LoVo (cell line): Measurements from ENCODE around the gene TMEM170A.
"Not testable (repeated sequence)": the region's sequence is repeated elsewhere in the genome, so short reads cannot be mapped to it uniquely, and the experiment has no call there.

Experiments
- DNase-seq: peaks from one replicate; pipeline ENCODE4 v3.0.0-alpha.2; 2016; ENCODE audit warnings: low spot score

The TMEM170A gene

GRCh38 chr16:75452464-75453190 is 11.9 kb downstream of the TMEM170A start:
- DNase-seq: no peak

DNA sequence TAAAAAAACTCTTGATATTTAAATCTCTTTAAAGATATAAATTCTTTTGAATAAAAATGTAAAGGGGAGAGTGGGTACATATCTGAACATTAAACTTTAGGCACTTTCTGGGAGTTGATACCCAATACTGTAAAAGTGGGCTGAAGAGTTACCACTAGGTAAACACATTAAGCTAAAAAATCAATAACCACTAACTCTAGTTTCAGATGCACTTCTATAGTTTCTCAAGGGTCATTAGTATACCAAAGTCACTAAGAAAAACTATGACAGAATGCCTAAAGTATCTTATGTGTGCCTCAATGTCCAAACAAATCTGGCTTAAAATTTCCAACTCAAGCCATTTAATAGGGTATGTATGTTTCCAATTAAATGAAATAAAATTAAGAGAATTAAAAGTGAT is 18.1 kb downstream of the TMEM170A start:
- DNase-seq: no peak

DNA sequence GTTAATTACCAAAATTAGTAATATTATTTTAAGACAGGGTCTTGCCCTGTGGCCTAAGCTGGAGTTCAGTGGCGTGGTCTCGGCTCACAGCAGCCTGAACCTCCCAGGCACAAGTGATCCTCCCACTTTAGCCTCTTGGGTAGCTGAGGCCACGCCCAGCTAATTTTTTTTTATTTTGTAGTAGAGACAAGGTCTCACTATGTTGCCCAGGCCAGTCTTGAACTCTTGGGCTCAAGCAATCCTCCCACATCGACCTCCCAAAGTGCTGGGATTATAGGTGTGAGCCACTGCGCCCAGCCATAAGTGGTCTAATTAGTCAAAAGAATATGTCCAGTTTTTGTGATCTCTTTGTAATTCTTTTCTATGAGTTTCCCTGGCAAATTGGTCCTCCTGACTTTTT is 19.2 kb downstream of the TMEM170A start:
- no peak for DNase-seq

DNA sequence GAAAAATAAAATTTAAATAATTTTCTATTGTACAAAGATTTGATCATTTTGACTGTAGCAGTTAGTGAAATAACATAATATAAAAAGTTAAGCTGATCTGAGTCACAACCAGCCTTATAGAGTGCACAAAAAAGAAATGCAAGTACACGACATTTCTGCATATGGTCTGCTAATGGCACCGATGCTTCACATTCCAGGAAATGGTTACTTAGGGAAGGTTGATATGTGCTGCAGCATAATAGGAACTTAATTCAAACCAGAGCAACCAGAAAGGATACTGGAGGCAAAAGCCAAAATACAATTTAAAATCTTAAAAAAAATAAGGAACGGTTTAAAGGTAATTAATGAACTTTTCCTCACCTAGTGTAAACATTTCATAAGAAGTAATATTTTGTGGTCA is 21.2 kb downstream of the TMEM170A start:
- no peak for DNase-seq

GRCh38 chr16:75433732-75434413 is 30.6 kb downstream of the TMEM170A start:
- peak; percentile 84 for DNase-seq

DNA sequence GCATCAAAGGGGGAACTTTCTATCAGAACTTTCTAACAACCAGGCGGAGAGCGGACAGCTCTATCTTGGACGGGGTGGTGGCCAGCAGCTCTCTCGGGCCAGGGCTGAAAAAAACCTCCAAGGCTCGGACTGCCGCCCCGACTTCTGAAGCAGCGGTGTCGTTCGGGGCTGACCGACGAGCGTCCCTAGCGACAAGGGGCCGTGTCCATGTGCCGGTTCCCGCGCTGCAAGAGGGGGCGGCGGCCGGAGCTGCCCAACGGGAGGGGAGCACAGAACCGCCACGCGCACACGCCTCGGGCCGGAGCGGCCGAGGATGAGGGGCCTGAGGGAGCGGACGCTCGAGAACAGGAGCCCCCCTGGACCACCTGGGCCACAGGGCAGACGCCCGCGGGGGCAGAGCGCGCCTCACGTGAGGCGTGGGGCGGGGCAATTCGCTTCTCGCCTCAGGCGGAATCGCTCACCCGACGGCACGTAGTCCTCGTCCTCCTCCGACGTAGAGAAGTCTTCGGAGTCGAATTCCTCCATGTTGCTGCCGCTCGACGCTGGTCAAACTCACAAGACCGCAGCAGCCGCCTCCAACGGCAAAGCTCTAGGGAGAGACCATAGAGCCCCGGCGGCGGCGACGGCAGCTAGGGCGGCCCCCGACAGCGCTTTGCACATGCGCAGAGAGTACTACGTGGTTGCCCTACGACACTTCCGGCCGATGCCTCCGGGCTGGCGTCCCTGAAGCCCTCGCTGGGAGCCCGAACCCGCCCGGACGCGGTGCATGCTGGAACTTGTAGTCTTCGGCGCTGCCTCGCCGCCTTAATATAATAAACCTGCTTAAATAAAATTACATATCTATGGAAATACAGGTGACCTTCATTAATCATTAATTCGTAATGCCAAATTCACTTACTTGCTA is 31.4 kb downstream of the TMEM170A start, which contains the start of gene CFDP1:
Gene CFDP1, minus strand, starts transcription at position 676 of the 904 bp plus-strand sequence. Its CDS starts 151 bp downstream, at position 525.
- peak; percentile 97 for DNase-seq

DNA sequence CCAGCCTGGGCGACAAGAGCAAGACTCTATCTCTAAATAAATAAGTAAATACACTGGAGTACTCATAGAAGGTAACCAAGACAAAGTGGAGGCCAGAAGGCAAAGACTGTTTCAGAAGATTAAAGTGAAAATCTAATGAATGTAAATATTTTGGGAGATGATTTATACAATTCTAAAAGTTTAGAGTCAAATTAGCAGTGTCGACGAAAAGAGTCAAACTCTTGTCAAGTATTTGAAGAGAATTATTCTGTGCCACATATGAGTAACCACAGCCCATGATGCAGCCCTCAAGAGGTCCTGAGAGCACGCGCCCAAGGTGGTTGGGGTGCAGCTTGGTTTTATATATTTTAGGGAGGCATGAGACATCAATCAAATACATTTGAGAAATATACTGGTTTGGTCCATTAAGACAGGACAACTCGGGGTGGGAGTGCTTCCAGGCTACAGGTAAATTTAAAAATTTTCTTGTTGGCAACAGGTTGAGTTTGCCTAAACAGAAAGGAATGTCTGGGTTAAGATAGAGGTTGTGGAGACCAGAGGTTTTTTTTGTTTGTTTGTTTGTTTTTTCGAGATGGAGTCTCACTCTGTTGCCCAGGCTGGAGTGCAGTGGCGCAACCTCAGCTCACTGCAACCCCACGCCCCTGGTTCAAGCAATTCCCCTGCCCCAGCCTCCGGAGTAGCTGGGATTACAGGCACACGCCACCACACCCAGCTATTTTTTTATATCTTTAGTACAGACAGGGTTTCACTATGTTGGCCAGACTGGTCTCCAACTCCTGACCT is 34.7 kb downstream of the TMEM170A start:
- no peak for DNase-seq

DNA sequence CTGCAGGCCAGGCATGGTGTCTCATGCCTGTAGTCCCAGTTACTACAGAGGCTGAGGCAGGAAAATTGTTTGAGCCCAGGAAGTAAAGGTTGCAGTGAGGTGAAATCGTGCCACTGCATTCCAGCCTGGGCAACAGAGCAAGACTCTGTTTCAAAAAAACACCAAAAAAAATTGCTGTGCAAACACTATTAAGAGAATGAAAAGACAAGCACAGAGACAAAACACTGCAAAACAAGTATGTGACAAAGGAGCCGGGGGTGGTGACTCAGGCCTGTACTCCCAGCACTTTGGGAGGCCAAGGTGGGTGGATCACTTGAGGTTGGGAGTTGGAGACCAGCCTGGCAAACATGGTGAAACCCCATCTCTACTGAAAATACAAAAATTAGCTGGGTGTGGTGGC is 38.0 kb downstream of the TMEM170A start:
- DNase-seq: not testable (repeated sequence)

GRCh38 chr16:75424105-75424762 is 40.3 kb downstream of the TMEM170A start:
- DNase-seq: not testable (repeated sequence)

GRCh38 chr16:75423723-75424104 is 40.8 kb downstream of the TMEM170A start:
- DNase-seq: no peak

DNA sequence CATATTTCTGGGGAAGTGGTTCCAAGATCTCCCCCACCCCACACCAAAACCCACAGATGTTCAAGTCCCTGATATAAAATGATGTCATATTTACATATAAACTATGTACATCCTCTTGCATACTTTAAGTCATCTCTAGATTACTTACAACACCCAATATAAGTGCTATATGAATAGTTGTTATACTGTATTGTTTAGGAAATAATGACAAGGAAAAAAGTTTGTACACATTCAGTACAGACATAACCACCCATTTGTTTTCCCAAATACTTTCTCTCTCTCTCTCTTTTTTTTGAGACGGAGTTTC is 42.7 kb downstream of the TMEM170A start:
- DNase-seq: no peak

DNA sequence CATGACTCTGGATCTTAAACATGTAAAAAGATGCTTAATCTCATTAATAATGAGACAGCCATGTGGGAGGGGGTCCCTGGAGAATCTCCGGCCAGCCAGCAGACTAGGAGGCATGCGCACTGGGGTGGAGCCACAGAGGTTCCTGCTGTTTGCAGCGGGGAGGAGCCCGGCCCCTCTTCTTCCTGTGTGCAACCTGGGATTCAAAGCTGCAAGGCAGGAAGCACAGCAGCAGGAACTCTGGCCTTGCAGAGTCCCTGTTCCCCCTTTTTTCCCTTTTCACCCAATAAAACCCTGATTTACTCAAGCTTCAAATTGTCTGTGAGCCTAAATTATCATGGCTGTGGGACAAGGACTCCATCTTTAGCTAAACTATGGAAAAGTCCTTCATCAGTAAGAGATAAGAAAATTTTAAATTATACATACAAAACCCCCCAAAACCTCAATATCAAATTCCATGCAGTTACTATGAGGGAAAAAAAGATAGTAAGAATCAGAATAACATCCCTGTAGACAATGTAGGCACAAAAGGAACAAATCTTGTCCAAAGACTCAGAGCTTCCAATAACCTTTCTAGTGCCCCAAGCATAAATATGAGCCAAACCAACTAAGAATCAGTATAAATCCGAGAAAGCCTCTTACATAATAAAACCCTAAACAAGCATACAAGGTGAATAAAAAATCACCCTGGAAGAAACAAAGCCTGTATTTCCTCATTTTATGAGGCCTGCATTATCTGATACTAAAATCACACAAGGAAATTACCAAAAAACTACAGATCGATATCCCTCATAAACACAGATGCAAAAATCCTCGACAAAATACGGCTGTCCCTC is 43.3 kb downstream of the TMEM170A start:
- no peak for DNase-seq

DNA sequence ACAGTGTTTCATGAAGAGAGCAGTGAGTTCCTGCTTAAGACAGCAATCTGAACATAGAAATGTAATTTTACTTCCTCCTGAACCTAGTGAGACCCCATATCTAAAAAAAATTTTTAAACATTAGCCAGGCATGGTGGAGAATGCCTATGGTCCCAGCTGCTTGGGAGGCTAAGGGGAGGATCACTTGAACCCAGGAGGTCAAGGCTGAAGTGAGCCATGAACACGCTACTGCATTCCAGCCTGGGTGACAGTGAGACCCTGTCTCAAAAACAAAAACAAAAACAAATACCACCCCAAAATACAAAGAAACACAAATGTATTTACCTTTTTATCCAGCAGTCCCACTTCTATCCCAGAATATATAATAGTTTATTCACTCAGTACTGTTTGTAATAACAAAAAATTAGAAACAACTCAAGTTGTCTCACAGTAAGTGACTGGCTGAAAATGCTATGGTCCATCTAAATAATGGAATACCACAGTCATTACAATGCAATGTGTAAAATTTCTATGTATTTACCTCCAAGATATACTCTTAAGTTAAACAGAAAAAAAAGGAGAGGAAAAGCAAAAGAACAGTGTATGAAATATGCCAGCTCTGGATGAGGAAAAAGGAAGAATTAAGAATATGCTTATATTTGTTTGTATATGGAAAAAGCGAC is 47.5 kb downstream of the TMEM170A start:
- no peak for DNase-seq

GRCh38 chr16:75415169-75415905 is 49.2 kb downstream of the TMEM170A start:
- DNase-seq: no peak

DNA sequence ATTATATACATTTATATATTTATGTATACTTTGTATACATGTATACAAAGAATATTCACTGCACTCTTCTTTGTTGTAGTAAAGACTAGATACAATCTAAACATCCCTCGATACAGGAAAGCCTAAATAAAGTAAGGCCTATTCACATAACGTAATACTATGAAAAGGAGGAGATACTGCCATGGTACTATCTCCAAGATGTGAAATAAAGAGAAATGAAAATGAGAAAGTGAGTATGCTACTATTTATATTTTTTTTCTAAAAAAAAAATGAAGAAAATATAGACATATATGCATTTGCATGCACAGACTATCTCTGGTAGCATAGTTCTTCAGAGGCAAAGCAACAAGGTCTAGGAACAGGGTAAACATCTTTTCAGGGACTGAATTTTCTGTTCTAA is 50.5 kb downstream of the TMEM170A start:
- no peak for DNase-seq

DNA sequence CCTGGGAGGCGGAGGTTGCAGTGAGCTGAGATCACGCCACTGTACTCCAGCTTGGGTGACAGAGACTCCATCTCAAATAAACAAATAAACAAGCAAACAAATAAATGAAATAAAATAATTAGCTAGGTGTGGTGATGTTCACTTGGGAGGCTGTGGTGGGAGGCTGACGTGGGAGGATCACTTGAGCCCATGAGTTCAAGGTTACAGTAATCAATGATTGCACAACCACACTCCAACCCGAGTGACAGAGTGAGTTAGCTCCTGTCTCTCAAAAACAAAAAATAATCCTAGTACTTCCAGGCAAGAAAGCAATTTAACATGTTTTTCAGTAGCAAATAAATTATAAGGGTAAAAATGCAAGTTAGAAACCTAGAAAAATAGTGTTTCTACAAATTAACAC is 57.5 kb downstream of the TMEM170A start:
- DNase-seq: no peak

DNA sequence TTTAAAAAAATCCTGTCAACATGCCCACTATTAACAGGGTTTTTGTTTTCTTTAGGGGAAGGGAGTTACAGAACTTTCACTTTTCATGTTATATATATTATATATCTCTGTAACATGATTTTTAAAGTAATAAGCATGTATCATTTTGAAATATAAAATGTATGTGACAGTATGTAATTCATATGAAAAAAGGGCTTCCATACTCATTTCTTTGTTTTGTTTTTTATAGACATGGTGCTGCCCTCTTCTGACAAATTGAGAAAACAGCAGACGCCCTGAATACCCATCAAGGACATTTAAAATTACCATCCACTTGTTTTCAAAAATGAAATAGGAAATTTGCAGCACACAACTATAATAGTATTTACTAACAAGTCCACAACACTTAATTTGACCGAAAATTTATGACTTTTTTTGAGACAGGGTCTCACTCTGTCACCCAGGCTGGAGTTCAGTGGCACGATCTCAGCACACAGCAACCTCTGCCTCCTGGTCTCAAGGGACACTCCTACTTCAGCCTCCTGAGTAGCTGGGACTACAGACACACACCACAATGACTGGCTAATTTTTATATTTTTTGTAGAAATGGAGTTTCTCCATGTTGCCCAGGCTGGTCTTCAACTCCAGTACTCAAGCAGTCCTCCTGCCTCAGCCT is 61.5 kb downstream of the TMEM170A start:
- peak; percentile 16 for DNase-seq

GRCh38 chr16:75402159-75402820 is 62.2 kb downstream of the TMEM170A start:
- DNase-seq: no peak
